WTC11 (cell line): Measurements from ENCODE around the gene MRPL51.

ENCODE experiments used
- CREB1 ChIP-seq: sonication (generic); formaldehyde crosslinking; IDR thresholded peaks from 2 replicates; pipeline ENCODE4 v1.8.0; 2023; ENCODE audit warnings: mild to moderate bottlenecking, missing genetic modification reagents
- FOXJ3 ChIP-seq: sonication (generic); formaldehyde crosslinking; IDR thresholded peaks from 2 replicates; pipeline ENCODE4 v1.9.0; 2021; ENCODE audit warnings: missing genetic modification reagents, mild to moderate bottlenecking, borderline replicate concordance
- FOXP1 ChIP-seq: sonication (generic); formaldehyde crosslinking; IDR thresholded peaks from 2 replicates; pipeline ENCODE4 v1.8.0; 2022; ENCODE audit warnings: missing genetic modification reagents, mild to moderate bottlenecking, moderate library complexity, borderline replicate concordance
- KAT7 ChIP-seq: sonication (generic); formaldehyde crosslinking; IDR thresholded peaks from 2 replicates; pipeline ENCODE4 v1.8.1; 2023; ENCODE audit warnings: missing genetic modification reagents, mild to moderate bottlenecking, borderline replicate concordance
- NR2C2 ChIP-seq: sonication (generic); formaldehyde crosslinking; IDR thresholded peaks from 2 replicates; pipeline ENCODE4 v1.8.0; 2022; ENCODE audit warnings: mild to moderate bottlenecking, missing genetic modification reagents
- RELA ChIP-seq: sonication (generic); formaldehyde crosslinking; IDR thresholded peaks from 2 replicates; pipeline ENCODE4 v1.8.1; 2022; ENCODE audit warnings: missing genetic modification reagents, mild to moderate bottlenecking, borderline replicate concordance
- TF ChIP-seq, protein P1 (sequence below): fragments of 200-600 bp; IDR thresholded peaks from 2 replicates; pipeline ENCODE4 v1.8.0; 2022; ENCODE audit warnings: antibody characterized with exemption
- TF ChIP-seq, protein P2 (sequence below): sonication (generic); formaldehyde crosslinking; IDR thresholded peaks from 2 replicates; pipeline ENCODE4 v1.8.1; 2023; ENCODE audit warnings: mild to moderate bottlenecking, missing genetic modification reagents, moderate library complexity
- TF ChIP-seq, protein P3 (sequence below): fragments of 250-450 bp; sonication (Bioruptor Pico); IDR thresholded peaks from 2 replicates; pipeline ENCODE4 v2.1.2; 2022; ENCODE audit warnings: mild to moderate bottlenecking, moderate library complexity
- TF ChIP-seq, protein P4 (sequence below): sonication (generic); formaldehyde crosslinking; conservative IDR thresholded peaks from 2 replicates; pipeline ENCODE4 v1.8.1; 2022; ENCODE audit warnings: mild to moderate bottlenecking, missing genetic modification reagents

DNA sequence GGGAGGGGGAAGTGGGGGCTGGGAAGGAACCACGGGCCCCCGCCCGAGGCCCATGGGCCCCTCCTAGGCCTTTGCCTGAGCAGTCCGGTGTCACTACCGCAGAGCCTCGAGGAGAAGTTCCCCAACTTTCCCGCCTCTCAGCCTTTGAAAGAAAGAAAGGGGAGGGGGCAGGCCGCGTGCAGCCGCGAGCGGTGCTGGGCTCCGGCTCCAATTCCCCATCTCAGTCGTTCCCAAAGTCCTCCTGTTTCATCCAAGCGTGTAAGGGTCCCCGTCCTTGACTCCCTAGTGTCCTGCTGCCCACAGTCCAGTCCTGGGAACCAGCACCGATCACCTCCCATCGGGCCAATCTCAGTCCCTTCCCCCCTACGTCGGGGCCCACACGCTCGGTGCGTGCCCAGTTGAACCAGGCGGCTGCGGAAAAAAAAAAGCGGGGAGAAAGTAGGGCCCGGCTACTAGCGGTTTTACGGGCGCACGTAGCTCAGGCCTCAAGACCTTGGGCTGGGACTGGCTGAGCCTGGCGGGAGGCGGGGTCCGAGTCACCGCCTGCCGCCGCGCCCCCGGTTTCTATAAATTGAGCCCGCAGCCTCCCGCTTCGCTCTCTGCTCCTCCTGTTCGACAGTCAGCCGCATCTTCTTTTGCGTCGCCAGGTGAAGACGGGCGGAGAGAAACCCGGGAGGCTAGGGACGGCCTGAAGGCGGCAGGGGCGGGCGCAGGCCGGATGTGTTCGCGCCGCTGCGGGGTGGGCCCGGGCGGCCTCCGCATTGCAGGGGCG is 41.0 kb upstream of the MRPL51 start, which contains the start of gene GAPDH:
- TF ChIP-seq, protein P1, sequence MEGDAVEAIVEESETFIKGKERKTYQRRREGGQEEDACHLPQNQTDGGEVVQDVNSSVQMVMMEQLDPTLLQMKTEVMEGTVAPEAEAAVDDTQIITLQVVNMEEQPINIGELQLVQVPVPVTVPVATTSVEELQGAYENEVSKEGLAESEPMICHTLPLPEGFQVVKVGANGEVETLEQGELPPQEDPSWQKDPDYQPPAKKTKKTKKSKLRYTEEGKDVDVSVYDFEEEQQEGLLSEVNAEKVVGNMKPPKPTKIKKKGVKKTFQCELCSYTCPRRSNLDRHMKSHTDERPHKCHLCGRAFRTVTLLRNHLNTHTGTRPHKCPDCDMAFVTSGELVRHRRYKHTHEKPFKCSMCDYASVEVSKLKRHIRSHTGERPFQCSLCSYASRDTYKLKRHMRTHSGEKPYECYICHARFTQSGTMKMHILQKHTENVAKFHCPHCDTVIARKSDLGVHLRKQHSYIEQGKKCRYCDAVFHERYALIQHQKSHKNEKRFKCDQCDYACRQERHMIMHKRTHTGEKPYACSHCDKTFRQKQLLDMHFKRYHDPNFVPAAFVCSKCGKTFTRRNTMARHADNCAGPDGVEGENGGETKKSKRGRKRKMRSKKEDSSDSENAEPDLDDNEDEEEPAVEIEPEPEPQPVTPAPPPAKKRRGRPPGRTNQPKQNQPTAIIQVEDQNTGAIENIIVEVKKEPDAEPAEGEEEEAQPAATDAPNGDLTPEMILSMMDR = no peak
- no peak; the same call in 1 of the 2 replicates for TF ChIP-seq NR2C2
- no peak for TF ChIP-seq CREB1
- TF ChIP-seq, protein P2, sequence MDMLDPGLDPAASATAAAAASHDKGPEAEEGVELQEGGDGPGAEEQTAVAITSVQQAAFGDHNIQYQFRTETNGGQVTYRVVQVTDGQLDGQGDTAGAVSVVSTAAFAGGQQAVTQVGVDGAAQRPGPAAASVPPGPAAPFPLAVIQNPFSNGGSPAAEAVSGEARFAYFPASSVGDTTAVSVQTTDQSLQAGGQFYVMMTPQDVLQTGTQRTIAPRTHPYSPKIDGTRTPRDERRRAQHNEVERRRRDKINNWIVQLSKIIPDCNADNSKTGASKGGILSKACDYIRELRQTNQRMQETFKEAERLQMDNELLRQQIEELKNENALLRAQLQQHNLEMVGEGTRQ (CRISPR knock-in tag) = no peak
- TF ChIP-seq FOXP1 (CRISPR knock-in tag) = peak; percentile 25; the same call in 1 of the 2 replicates
- no peak for TF ChIP-seq FOXJ3 (CRISPR knock-in tag)
- 0 out of 2 replicates have a peak, but pooled peaks have one; percentile 51 for TF ChIP-seq RELA (CRISPR knock-in tag)
- TF ChIP-seq, protein P3, sequence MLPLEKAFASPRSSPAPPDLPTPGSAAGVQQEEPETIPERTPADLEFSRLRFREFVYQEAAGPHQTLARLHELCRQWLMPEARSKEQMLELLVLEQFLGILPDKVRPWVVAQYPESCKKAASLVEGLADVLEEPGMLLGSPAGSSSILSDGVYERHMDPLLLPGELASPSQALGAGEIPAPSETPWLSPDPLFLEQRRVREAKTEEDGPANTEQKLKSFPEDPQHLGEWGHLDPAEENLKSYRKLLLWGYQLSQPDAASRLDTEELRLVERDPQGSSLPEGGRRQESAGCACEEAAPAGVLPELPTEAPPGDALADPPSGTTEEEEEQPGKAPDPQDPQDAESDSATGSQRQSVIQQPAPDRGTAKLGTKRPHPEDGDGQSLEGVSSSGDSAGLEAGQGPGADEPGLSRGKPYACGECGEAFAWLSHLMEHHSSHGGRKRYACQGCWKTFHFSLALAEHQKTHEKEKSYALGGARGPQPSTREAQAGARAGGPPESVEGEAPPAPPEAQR = no peak
- TF ChIP-seq, protein P4, sequence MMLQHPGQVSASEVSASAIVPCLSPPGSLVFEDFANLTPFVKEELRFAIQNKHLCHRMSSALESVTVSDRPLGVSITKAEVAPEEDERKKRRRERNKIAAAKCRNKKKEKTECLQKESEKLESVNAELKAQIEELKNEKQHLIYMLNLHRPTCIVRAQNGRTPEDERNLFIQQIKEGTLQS (CRISPR knock-in tag) = no peak
- TF ChIP-seq KAT7 (CRISPR knock-in tag) = no peak
